ENCODE results near the gene EFCAB6.

- no peak for TF ChIP-seq POLR2A (IDR thresholded peaks at IDR 0.05; ENCODE audit: low read length)
- TF ChIP-seq GATA1 (IDR thresholded peaks at IDR 0.05; ENCODE audit: low read depth, low read length) = no peak
Measured at GRCh38 chr22:43485502-43486089, 326.5 kb downstream of the EFCAB6 start.

All from erythroblast (primary cell).